GM18907 (cell line): ENCODE data around the gene AICDA.
"Not testable (repeated sequence)": the region's sequence is repeated elsewhere in the genome, so short reads cannot be mapped to it uniquely, and the experiment has no call there.

ENCODE experiments used
- ATAC-seq: cut with Tn5 transposase; IDR thresholded peaks from one replicate; pipeline ENCODE4 v1.9.1; 2021; ENCODE audit warnings: mild to moderate bottlenecking, moderate library complexity; ENCODE audit not compliant: unreplicated experiment

AICDA gene

GRCh38 chr12:8612629-8613028 is at the start of gene AICDA:
Gene AICDA, minus strand, starts transcription at chr12:8612859. Its CDS starts 92 bp downstream, at chr12:8612767.
- ATAC-seq = no peak

DNA sequence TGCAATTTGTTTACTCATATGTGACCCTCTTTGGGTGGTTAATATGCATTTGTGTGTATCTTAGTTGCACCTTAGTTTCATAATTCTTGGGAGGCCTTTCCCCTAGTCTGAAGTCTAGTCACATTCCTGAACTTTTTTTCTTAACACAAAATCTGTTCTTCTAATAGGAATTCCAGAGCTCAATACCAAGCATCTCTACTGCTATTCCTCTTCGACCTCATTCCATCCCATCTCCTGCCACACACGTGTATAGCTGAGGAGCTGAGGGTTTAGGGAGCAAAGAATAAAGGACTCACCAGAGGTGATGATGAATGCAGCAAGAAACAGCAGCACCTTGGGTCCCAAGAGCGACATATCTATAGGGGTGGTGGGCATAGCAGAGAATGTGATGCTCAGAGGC is 49.1 kb upstream of the AICDA start:
- no peak for ATAC-seq

GRCh38 chr12:8661016-8661415 is 48.4 kb upstream of the AICDA start:
- no peak for ATAC-seq

DNA sequence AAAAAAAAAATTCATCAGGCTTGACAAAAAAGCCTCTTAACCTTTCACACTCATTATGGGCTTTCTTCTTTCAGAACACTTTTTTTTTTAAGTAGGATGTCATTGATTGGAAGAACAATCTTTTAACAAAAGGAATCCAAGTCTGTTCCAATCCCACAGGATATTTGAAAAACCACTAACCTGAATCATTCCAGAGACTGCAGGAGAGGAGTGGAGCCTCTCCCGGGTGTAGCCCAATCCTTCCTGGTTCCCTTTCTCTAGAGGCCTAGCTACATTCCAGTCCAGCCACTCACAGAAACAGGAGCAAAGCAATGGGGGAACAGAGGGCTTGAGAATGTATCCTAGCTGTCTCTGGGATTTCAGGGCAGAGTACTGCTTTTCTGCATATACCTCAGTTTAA is 45.7 kb upstream of the AICDA start:
- ATAC-seq = no peak

DNA sequence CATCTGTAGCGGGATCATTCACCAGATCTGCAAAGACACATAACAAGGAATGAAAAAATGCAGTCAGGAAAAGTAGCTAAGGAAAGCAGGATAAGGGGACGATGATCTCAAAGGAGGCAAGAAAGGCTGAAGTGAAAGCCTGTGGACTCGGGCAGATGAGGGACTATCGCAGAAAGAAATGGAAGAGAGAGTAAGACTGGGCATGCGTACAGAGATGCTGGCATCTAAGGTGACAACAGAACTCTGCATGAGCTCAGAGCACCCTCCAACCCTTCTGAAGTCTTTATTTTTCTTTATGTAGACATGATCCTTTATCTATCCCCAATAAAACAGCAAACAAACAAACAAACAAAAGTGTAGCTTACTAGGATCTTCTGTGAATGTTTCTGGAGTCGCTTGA is 42.8 kb upstream of the AICDA start:
- ATAC-seq = no peak

DNA sequence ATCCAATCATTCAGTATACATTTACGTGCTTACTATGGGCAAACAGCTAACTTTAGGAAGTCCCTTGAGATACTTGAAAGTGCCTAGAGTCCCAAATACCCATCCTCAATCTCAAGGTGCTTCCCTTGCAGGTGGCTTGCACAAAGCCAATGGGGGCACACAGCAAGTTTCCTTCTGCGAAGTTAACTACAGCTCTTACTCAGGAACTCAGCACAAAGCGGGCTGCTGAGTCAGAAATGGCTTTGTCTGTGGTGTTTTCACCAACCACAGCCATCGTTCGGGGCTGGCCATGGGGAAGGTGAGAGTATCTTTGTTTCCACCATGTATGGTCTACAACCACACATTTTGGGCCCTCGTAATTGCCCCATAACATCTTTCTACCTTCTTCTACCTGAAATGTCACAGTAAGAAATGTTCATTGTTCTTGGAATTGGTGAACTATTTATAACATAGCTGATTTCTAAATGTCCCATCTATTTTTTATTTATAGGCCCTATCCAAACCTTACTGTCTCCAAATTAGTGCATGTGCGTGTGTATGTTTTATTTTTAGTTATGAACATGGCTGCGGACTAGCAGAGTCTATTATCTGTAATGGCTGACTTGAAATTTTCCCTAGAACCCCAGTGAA is 36.0 kb upstream of the AICDA start:
- peak; percentile 79 for ATAC-seq

DNA sequence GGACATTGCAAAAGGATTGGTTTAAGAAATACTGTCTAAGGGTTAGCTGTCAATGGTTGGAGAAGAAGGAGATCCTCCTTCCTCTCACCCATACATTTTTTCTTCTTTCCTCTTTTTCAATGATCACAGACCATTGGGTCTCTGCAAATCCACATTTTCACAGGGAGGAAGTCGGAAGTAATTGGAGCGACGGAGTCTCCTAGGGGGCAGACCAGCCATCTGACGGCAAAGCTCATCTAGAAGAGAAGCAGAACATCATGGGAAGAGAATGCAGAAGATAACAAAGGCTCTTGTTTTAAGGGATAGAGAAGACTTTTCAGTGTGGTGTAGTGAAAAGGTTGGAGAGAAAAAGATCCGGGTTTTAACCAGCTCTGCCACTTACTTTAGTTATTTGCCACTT is 35.3 kb upstream of the AICDA start:
- ATAC-seq = no peak

- ATAC-seq = peak; percentile 71
Observed at GRCh38 chr12:8644345-8645248, 31.9 kb upstream of the AICDA start.

DNA sequence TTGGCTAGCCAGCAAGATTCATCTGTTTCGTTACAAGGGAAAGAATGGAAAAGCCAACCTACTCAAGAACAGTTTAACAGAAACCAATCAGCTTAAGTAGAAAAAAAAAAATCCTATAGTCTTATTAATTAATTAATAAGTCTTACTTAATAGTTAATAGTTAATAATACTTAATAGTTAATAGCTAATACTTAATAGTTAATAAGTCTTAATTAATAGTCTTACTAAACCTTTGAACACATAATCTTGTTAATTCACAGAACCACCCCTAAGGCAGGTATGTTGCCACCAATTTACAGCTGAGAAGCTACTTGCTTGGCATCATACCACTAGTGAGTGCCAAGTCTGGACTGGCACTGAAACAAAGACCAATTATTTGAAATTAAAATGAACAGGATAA is 30.1 kb upstream of the AICDA start:
- no peak for ATAC-seq

- ATAC-seq = no peak
Observed at GRCh38 chr12:8639936-8640335, 27.3 kb upstream of the AICDA start.

DNA sequence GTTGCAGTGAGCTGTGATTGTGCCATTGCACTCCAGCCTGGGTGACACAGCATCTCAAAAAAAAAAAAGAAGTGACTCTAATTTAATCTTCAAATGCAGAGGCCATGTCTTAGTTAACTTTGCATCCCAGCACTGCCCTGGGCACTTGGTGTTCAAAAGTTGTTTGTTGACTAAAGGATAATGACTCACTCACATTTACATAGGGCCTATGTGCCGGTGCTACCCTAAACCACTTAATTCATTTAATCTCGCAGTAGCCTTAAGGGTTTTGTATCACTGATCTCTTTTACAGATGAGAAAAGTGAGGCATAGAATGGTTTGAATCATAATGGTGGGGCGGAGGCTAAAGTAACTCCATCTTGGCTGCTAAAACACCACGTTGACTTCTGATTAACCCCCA is 26.3 kb upstream of the AICDA start:
- ATAC-seq = no peak

GRCh38 chr12:8637666-8638065 is 25.0 kb upstream of the AICDA start:
- no peak for ATAC-seq

DNA sequence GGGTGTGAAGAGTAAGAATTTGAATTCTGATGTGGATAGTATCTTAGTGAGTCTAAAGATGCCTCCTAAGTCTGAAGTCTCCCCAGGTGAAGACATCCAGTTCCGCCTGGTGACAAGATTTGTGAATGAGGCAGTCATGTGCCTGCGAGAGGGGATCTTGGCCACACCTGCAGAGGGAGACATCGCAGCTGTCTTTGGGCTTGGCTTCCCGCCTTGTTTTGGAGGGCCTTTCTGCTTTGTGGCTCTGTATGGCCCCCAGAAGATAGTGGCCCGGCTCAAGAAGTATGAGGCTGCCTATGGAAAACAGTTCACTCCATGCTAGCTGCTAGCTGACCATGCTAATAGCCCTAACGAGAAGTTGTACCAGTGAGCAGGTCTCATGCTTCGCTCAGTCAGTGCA is 24.6 kb upstream of the AICDA start:
- ATAC-seq = no peak

DNA sequence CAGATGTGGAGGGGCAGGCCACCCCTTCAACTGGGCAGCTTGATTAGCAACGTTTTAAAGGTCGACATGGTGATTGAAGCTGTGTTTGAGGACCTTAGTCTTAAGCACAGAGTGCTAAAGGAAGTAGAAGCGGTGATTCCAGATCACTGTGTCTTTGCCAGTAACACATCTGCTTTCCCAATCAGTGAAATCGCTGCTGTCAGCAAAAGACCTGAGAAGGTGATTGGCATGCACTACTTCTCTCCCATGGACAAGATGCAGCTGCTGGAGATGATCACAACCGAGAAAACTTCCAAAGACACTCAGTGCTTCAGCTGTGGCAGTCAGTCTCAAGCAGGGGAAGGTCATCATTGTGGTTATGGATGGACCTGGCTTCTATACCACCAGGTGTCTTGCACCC is 23.9 kb upstream of the AICDA start:
- no peak for ATAC-seq

- not testable (repeated sequence) for ATAC-seq
Observed at GRCh38 chr12:8636007-8636346, 23.3 kb upstream of the AICDA start.

DNA sequence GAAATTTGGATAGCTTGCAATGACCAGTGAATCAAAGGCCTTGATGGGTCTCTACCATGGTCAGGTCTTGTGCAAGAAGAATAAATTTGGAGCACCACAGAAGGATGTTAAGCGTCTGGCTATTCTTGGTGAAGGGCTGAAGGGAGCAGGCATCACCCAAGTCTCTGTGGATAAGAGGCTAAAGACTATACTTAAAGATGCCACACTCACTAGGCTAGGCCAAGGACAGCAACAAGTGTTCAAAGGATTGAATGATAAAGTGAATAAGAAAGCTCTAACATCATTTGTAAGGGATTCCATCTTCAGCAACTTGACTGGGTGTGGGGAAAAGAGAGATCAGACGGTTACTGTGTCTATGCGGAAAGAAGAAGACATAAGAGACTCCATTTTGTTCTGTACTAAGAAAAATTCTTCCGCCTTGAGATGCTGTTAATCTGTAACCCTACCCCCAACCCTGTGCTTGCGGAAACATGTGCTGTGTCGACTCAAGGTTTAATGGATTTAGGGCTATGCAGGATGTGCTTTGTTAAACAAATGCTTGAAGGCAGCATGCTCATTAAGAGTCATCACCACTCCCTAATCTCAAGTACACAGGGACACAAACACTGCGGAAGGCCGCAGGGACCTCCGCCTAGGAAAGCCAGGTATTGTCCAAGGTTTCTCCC is 22.8 kb upstream of the AICDA start:
- not testable (repeated sequence) for ATAC-seq

DNA sequence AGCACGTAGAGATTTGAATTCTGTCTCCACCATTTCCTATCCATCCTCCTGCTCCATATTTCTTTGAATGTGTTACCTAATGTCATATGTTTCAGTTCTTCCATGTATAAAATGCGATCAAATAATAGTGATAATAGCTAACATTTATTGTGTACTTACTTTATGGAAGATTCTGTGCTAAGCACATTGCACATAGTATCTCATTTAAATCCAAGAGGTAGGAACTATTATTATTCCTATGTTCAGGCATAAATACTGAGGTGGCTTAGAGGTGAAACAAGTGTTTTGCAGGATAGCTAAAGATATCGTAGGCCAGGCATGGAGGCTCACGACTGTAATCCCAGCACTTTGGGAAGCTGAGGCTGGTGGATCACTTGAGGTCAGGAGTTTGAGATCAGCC is 17.5 kb upstream of the AICDA start:
- peak; percentile 1 for ATAC-seq

- peak; percentile 97 for ATAC-seq
Observed at GRCh38 chr12:8629486-8630033, 16.9 kb upstream of the AICDA start.

DNA sequence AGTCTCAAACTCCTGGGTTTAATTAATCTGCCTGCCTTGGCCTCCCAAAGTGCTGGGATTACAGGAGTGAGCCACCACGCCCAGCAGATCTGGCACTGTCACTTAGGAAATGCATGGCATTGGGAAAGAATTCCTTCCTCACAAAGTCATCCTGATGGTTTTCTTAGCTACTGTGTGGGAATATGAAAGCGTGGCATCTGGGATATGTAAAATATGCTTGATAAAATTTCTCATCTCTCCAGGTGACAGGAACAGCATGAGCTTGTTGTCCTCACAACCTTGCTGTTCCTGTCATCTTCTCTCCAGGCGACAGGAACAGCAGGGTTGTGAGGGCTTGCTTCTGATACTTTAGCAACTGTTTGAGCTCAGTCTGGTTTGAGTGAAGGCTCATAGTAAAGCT is 16.1 kb upstream of the AICDA start:
- ATAC-seq = no peak

DNA sequence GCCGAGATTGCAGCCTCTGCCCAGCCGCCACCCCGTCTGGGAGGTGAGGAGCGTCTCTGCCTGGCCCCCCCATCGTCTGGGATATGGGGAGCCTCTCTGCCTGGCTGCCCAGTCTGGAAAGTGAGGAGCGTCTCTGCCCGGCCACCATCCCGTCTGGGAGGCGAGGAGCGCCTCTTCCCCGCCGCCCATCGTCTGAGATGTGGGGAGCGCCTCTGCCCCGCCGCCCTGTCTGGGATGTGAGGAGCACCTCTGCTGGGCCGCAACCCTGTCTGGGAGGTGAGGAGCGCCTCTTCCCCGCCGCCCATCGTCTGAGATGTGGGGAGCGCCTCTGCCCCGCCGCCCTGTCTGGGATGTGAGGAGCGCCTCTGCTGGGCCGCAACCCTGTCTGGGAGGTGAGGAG is 12.1 kb upstream of the AICDA start:
- ATAC-seq = not testable (repeated sequence)

- no peak for ATAC-seq
Observed at GRCh38 chr12:8622646-8623045, 10.0 kb upstream of the AICDA start.

- no peak for ATAC-seq
Observed at GRCh38 chr12:8615206-8615605, 2.5 kb upstream of the AICDA start.
